Mucosa of gallbladder (tissue), 1 donor: ENCODE results near the gene PCDH12. TPM values are rescaled to one million over a fixed set of nuclear protein-coding genes. Genes with fewer than 3 reads are reported as not detected.

Experiments
- DNase-seq: peaks from one replicate; pipeline ENCODE4 v3.0.0-alpha.2; 2020; ENCODE audit warnings: low spot score
- total RNA-seq: library from RNA; stranded (reverse); gene quantifications from one replicate; pipeline ENCODE4 v1.2.1, GENCODE V29; 2021
- donor health status: DM: no; HTN: no; CAD: no.

PCDH12 gene
- total RNA-seq, 1 donor from 2014 or later: 3.6 TPM

DNA sequence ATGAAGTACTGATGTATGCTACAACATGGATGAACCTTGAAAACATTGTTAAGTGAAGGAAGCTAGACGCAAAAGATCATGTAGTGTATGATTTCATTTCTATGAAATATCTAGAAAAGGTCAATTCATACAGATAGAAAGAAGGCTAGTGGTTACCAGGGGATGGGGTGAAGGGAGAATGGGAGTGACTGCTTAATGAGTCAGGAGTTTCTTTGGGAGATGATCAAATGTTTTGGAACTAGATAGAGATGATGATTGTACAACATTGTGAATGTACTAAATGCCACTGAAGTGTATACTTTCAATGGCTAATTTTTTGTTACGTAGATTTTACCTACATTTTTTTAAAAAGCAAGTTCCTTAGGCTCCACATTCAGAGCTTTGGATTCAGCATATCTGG, 49.2 kb downstream of the PCDH12 start:
- no peak for DNase-seq

DNA sequence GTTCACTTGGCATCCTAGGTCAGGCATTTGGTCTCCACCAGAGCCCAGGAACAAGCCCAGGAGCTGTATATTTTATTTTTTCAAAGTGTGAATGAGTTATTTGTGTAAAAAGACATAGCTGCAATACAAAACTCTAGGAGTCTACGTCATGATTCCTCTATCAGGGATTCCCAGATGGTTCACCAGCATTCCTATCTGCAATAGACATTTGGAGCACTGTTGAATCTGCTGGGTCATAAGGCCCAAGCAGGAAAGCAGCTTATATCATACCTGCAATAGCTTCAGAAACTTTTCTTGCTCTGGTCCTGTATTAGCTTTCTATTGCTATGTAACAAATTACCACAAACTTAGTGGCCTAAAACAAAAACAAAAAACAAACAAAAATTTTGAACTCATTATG, 51.0 kb downstream of the PCDH12 start:
- DNase-seq: no peak

DNA sequence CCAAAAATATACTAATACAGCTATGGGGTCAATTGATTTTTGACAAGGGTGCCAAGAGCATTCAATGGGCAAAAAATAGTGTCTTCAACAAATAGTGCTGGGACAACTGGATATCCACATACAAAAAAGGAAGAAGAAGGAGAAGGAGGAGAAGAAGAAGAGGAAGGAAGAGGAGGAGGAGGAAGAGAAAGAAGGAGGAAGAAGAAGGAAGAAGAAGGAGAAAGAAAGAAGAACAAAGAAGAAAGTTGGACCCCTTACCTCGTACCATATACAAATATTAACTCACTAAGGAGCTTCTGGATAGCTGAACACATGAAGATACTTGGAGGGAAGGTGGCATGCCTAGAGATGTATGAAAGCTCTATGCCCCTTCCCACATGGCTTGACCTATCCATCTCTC, 51.5 kb downstream of the PCDH12 start:
- DNase-seq: no peak

DNA sequence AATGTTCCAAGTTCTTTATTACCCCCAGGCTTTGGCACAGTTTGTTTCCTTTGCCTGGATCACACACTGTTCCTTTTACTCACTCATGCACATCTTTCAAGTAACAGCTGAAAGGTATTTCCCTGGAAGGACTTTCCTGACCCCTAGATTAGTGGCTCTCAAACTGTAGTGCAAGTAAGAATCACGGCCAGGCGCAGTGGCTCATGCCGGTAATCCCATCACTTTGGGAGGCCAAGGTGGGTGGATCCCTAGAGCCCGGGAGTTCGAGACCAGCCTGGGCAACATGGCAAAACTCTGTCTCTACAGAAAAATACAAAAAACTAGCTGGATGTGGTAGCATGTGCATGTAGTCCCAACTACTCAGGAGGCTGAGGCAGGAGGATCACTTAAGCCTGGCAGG, 53.5 kb downstream of the PCDH12 start:
- DNase-seq: no peak

DNA sequence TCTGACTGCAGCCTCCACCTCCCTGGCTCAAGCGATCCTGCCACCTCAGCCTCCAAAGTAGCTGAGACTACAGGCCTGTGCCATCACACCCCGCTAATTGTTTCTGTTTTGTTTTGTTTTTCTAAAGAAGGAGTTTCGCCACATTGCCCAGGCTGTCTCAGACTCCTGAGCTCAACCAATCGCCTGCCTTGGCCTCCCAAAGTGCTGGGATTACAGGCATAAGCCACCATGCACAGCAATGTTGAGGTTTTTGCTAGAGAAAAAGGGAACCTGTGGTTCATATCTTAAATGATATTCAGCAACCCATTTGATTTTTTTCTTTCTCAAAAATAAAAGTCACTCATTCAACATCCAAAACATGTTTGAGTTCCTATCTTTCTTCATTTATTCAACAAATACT, 54.7 kb downstream of the PCDH12 start:
- no peak for DNase-seq

DNA sequence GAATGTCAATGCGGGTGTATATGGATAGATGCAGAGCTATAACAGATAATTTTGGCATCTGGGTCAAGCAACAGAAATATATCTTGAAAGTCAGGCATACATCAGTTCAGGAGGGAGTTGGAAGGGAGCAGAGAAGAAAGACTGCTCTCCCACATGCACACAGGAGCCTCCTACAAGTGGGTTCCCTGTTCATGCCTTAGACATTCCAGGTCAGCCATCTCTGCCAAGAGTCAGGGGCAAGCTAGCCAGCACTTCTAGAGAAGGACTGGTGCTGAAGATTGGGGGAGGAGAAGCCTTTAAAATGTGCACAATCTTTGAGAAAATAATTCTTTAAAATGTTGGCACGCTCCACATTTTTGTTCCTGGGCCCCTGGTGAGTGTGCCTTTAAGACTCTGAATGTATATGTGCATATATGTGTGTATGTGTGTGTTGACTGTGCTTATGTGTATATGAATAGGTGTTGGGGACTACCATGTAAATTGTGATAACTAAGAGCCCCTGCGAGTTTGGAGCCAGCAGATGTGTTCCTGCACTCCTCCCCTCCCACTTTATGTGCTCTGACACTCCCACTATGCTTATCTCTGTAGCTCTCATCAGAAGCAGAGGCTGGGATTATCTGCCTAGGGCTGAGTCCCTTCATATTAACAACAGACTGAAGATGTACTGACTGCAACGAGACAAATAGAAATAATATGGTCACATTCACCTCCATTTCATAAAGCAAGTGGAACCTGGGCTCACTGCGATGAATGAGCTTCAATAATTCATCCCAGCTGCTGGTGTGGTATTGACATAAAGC, 55.8 kb downstream of the PCDH12 start:
- DNase-seq: no peak

DNA sequence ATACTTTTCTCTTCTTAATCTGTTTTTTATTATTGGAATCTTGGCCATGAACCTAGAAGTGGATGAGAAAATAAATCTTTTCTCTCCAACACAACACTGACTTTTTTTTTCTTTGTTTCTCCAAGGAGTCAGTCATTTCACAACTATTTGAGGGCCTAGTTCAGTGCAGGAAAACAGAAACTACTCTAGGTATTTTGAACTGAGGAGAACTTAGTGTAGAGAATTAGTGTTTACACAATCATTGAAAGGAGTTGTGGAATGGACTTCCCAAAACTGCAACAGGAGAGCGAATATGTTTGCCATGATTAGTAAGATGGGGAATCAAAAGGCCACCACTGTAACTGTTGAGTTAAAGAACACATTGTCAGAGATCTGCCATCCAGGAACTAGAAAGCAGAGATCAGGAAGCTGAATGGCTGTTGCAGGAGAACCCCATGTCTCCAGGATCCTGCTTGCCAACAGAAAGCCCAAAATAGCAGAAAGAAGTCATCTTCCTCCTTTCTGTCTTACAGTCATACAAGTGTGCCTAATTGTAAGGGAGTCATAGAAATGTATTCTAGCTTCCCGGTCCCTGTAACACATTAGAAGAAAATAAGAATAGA, 59.5 kb downstream of the PCDH12 start:
- no peak for DNase-seq

DNA sequence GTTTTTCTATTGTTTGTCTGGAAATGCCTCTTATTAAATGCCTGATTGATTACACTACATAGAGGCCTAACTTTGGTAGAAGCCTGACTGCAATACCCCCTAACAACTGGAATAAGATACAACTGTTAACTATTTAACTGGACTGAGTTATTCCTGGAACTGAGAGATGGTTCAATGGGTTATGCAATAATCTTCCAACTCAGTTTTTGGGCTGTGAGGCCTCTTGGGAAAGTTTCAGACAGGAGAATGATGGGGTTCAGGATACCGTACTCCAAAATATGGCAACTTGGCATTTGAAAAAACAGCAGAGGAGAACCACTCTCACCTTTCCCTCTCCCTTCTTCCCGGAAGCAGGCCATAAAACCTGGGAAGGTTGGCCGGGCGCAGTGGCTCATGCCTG, 60.6 kb downstream of the PCDH12 start:
- DNase-seq: no peak

Other genes with a start within 250 kb of the PCDH12 start
- gene PCDH1, start 79.8 kb downstream of the PCDH12 start, total RNA-seq: 90.6 TPM
- 72.4 TPM for gene DELE1, start 34.3 kb downstream of the PCDH12 start, total RNA-seq
- 62.7 TPM for gene RNF14, start 10.9 kb upstream of the PCDH12 start, total RNA-seq
- 28.7 TPM for gene GNPDA1, start 54.8 kb upstream of the PCDH12 start, total RNA-seq
- 80.0 TPM for gene NDFIP1, start 150.6 kb upstream of the PCDH12 start, total RNA-seq